ENCODE measurements around the gene ABCA7.

ABCA7 gene, protein sequence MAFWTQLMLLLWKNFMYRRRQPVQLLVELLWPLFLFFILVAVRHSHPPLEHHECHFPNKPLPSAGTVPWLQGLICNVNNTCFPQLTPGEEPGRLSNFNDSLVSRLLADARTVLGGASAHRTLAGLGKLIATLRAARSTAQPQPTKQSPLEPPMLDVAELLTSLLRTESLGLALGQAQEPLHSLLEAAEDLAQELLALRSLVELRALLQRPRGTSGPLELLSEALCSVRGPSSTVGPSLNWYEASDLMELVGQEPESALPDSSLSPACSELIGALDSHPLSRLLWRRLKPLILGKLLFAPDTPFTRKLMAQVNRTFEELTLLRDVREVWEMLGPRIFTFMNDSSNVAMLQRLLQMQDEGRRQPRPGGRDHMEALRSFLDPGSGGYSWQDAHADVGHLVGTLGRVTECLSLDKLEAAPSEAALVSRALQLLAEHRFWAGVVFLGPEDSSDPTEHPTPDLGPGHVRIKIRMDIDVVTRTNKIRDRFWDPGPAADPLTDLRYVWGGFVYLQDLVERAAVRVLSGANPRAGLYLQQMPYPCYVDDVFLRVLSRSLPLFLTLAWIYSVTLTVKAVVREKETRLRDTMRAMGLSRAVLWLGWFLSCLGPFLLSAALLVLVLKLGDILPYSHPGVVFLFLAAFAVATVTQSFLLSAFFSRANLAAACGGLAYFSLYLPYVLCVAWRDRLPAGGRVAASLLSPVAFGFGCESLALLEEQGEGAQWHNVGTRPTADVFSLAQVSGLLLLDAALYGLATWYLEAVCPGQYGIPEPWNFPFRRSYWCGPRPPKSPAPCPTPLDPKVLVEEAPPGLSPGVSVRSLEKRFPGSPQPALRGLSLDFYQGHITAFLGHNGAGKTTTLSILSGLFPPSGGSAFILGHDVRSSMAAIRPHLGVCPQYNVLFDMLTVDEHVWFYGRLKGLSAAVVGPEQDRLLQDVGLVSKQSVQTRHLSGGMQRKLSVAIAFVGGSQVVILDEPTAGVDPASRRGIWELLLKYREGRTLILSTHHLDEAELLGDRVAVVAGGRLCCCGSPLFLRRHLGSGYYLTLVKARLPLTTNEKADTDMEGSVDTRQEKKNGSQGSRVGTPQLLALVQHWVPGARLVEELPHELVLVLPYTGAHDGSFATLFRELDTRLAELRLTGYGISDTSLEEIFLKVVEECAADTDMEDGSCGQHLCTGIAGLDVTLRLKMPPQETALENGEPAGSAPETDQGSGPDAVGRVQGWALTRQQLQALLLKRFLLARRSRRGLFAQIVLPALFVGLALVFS (N-terminal part only)

DNA sequence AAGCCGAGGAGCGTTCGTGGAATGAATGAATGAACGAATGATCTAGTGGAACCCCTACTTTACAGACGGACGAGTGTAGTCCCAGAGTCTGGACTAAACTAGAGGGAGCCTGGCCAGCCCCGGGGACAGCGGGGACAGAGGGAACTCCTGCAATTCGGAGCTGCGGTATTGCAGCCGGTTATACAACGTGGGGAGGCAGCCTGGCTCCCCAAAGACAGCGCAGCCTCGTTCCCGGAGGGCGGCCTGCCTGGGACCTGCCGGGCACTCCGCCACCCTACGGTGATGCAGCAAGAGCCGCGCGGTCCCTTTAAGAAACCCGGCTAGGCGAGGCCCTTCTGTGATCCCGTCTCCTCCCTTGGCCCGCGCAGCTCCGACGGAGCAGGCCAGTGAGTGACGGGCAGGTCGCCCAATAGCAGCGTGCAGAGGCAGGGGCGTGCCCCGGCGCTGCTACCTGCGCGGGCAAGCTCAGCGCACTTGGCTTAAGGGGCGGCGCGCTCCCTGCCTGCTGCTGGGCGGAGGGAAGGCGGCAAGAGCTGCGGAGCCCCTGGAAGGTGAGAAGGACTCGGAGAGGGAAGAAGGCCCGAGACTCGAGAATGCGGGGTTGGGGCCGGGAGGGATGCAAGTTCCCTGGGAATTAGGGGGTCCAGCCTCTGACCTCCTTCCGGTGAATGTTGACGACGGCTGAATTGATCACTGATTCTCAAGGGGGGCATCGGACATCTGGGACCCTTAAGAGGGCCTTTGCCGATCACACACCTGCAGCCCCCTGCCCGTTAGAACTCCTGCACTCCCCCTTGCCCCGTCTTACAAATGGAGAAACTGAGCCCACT, at the start of gene ABCA7:
Gene ABCA7, plus strand, starts transcription at position 462 of the 830 bp plus-strand sequence. CDS start 1,255 bp downstream, outside the sequence.
- peak; percentile 95 for DNase-seq

DNA sequence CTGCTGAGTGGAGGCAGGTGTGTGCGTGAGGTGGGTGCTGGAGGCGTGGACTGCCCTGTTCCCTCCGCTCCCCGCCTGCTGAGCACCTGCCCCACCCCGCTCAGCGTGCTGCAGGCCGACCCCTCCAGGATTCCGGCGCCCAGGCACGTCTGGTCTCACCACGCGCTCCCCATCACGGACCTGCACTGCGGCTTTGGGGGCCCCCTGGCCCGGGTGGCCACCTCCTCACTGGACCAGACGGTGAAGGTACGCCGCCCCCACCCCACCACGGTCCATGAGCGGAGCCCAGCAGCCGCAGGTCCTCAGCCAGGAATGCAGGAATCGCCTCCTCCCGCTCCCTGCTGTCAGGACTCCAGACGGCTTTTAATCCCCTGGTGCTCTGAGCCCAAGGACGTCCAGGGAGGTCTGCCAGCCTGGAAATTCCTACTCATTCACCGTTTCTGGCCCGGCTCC, 49.8 kb upstream of the ABCA7 start:
- no peak for DNase-seq

DNA sequence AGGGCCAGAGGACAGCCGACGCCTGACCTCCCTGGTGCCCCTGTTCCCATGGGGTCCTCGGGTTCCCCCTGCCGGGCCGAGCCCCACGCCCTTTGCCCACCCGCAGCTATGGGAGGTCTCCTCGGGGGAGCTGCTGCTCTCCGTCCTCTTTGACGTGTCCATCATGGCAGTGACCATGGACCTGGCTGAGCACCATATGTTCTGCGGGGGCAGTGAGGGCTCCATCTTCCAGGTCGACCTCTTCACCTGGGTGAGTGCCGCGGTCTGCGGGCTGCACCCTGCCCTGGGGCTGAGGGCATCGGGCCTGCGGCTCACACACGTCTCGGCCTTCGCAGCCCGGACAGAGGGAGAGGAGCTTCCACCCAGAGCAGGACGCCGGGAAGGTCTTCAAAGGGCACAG, 49.2 kb upstream of the ABCA7 start:
- DNase-seq = no peak

DNA sequence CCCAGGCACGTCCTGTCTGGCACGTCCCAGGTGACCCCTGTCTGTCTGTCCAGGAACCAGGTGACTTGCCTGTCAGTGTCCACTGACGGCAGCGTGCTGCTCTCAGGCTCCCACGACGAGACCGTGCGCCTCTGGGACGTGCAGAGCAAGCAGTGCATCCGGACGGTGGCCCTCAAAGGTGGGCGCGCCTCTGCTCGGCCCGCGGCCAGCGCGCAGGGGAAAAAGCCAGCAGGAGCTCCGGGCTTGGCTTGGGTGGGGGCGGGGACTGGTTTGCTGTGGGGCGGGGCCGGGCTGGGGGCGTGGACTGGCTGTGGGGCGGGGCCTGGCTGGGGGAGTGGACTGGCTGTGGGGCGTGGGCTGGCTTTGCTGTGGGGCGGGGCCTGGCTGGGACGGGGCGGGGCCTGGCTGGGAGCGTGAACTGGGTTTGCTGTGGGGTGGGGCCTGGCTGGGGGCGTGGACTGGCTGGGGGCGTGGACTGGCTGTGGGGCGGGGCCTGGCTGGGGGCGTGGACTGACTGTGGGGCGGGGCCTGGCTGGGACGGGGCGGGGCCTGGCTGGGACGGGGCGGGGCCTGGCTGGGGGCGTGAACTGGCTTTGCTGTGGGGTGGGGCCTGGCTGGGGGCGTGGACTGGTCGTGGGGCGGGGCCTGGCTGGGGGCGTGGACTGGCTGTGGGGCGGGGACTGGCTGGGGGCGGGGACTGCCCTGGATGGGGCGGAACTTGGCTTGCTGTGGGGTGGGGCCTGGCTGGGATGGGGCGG, 48.6 kb upstream of the ABCA7 start:
- no peak for DNase-seq

DNA sequence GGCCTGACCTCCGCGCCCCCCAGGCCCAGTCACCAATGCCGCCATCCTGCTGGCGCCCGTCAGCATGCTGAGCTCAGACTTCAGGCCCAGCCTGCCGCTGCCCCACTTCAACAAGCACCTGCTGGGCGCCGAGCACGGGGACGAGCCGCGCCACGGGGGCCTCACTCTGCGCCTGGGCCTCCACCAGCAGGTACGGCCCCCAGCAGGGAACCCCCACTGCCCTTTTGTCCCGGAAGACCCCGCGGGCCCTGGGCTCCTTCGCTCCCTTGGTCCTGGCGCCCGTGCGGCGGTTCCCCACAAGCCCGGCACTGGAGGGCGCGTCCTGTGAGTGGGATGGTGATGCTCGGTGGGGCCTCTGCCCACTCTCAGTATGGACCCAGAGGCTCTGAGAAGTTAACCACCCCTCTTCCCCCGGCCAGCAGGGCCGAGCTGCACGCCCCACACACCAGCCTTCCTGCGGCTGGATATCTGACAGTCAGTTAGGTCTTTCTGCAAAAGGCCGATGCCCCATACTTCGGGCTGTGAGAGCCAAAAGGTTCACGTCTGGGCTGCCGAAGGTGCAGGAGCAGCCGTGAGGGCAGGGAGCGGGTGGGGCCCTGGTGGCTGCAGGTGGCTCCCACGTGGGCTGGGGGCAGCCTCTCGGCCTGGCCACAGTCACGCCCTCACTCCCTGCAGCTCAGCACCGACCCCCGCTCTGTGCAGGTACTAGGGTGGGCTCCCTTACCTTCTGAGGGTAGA, 47.8 kb upstream of the ABCA7 start:
- DNase-seq = no peak

DNA sequence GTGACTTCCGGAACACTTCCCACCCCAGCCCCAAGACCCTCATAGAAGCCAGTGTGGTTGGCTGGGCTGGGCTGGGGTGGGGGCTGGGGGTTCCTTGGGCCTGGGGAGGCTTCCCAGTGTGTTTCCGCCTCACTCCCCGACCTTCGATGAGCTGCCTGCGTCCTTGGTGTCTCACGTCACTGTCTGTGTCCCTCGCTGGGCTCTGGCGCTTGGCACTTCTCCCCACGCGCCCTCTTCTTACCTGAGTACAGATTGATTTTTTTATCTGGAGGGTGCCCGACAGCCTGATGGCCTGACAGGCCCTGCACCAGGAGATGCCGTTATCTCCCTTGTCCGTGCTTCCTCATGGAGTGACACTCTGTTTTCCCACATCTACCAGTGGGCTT, 47.2 kb upstream of the ABCA7 start:
- DNase-seq = no peak

DNA sequence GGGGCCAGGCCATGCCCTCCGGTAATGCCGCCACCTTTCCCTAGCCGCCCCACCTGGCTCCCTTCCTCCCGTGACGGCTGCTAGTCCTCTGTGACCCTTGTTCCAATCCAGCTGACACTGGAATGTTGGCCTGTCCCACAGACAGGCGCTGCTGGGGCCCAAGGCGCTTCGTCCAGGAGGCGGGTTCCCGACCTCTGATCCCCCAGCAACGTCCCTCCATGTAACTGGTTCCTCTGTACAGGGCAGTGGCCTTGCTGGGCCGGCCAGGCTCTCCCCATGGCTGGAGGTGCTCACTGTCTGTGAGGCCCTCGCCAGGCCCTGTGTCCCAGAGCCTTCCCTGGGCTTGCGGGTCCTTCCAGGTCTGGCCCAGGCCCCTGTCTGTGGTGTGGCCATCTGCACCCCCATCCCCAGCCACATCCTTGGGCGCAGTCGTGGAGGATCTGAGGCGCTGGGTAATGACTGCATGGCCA, 46.5 kb upstream of the ABCA7 start:
- DNase-seq = no peak

DNA sequence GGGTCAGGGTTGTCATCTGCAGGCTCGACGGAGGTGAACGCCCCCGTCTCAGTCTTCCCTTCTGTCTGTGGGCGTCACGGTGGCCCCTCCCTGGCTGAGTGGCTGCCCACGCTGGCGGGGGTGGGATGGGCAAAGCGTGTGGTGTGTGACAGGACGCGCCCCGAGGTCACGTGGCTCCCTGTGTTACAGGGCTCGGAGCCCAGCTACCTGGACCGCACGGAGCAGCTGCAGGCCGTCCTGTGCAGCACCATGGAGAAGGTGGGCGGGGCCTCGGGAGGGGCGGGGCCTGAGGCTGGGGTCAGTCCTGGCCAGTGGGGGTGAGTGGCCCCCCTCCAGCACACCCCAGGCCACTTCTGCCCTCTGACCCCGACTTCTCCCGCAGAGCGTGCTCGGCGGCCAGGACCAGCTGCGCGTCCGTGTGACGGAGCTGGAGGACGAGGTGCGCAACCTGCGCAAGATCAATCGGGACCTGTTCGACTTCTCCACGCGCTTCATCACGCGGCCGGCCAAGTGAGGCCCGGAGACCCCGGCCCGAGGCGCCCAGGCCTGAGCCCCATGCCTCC, 46.0 kb upstream of the ABCA7 start:
- DNase-seq = no peak

DNA sequence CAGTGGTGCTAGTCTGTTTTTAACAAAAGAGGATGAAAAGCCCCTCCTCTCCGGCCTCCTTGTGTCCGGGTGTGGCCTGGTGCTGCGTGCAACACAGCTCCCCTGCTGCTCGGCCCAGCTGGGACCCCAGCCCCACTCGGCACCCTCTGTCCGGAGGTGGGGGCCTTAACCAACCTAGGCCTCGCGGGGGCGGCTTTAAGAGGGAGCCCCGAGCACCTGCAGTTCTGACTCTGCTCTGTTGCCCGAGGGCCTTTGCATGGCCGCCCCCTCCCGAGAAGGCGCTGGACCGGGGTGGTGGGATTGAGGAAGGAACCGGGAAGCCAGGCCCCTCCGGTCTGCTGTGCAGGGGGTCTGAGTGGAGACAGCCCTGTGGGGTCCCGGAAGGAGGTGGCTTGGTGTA, 45.4 kb upstream of the ABCA7 start:
- no peak for DNase-seq

DNA sequence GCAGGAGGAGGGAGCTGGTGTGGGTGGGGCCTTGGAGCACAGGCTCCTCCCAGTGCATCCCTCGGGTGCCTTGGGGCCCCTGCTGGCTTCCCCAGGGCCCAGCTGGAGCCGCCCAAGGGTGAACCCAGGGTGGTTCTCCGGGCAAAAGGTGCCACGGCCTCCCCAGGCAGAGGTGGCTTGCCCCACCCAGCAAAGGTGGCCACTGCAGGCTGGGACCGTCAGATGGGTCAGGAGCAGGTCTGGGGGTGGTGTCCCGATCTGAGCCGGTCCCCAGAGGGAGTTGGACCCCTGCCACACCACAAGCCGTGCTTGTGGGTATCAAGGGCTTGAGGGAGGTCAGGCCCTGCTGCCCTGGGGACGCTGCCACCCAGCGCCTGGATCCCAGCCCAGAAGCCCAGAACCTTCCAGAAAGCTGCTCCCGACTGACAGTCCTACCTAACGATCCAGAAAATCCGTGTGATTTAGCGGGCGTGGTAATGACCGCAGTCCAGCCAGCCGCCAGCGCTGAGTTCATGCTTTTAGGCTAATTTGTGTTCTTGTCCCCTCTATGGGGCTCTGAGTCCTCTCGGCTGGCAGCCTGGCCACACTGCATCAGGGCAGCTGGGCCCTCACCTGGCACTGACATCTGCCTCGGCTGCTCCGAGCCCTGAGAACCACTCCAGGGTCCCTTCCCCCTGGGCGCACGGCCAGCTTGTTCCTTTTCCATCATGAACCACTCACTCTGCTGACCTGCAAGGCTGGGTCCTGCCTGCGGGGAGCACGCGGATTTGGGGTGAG, 44.7 kb upstream of the ABCA7 start:
- peak; percentile 76 for DNase-seq

DNA sequence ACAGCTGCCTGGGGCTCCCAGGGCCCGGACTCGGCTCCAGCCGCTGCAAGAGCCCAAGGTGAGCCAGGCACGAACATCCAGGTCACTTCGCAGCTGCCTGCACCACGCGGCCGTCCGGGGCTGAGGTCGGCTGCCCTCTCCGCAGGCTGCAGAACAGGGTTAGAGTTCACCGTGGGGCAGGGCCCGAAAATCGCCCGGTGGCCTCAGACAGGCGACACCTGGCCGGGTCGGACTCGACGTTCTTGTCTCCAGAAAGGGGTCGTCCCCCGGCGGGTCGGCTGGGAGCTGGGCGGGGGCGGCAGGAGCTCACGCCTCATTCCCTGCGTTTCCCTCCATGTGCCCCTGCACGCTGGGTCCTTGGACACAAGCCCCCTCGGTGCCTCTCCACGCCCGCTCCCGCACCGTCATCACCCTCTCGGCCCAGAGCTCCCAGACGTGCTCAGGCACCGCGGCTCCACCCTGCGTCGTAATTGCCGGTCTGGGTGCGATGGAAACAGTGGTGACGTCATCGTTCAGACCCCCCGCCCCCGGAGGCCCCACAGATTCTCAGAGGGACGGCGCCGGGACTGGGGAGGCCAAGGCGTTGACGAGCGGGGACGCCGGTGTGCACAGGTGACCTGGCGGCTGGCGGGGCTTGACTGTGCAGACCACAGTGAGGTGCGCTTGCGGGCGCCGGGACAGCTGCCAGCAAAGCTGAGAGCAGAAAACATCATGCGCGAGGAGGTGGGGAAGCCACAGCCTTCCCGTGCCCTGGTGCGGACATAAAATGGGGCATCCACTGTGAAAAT, 43.7 kb upstream of the ABCA7 start:
- DNase-seq = peak; percentile 77

DNA sequence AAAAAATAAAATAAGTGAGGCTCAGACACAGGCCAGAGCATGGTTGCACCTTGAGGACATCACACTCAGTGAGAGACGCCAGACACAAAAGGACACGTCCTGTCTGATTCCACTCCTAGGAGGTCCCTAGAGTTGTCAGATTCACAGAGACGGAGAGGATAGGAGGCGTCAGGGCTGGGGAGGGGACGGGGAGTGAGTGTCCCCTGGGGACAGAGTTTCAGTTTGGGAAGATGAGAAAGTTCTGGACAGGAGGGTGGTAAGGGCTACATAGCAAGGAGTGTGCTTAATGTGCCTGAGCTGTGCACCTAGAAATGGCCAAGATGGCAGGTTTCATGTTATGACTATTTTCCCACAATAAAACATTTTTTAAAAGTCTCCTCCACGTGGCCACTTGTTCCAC, 41.8 kb upstream of the ABCA7 start:
- DNase-seq = no peak

DNA sequence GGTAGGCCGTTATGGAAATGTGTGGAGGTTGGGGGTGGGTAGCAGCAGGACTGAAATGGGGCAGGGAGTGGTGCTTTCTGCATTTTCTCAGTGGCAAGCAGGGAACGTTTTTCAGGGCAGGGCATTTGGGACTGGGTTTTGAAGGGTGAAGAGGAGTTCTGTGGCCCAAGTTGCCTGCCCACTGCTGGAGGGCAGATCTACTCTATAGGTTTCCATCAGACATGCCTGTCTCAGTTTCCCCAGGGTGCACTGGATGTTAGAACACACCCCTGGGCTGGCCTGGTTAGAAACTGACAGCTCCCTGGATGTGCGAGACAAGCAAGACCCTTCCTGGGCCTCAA, 40.6 kb upstream of the ABCA7 start:
- no peak for DNase-seq

DNA sequence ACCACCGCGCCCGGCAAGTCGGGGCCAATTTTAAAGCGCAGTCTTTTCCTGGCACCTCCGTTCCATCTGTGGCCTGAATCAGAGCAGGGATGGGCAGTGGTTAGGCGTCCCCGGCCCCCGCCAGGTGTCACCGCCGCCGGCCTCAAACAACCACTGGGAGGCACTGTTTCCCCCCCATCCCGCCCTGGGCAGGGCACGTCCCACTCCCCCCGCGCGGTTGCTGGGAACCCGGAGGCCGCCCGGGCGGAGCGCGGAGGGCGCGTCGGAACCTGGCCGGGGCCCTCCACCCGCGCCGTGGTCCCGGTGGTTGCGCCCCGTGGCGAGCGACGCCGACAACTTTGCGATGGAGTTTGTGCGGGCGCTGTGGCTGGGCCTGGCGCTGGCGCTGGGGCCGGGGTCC, 39.8 kb upstream of the ABCA7 start, which contains the start of gene GRIN3B:
Gene GRIN3B, plus strand, starts transcription at position 325 of the 400 bp plus-strand sequence. Its CDS starts 19 bp downstream, at position 344.
- DNase-seq = no peak

DNA sequence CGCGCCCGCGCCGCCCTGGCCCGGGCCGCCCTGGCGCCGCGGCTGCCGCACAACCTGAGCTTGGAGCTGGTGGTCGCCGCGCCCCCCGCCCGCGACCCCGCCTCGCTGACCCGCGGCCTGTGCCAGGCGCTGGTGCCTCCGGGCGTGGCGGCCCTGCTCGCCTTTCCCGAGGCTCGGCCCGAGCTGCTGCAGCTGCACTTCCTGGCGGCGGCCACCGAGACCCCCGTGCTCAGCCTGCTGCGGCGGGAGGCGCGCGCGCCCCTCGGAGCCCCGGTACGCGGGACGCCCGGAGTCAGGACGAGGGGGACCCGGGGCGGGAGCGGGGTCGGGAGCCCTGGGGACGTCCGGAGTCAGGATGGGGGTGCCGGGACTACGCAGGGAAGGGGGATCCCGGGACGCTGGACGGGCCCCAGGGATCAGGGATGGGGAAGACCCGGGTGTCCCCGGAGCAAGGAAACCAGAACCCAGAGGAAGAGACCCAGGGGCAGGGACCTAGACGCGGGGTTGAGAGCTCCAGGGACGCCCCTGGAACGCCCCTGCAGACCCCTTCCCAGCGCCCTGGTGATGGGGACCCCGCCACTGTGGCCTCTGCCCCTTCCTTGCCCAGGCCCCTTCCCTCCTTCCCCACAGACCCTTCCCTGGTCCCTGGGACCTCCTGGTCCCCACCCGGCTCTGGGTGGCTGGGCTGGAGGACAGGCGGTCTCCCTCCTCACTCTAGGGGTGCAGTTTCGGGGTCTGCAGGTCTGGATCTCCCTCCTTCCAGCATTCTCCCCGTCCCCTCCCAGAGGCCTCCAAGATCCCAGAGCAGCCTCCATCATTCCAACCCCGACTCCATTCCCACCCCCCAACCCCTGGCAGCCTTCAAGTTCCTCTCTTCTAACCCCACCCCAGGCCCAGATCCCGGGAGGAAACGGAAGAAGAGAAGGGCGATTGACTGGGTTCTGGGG, 39.0 kb upstream of the ABCA7 start:
- no peak for DNase-seq

DNA sequence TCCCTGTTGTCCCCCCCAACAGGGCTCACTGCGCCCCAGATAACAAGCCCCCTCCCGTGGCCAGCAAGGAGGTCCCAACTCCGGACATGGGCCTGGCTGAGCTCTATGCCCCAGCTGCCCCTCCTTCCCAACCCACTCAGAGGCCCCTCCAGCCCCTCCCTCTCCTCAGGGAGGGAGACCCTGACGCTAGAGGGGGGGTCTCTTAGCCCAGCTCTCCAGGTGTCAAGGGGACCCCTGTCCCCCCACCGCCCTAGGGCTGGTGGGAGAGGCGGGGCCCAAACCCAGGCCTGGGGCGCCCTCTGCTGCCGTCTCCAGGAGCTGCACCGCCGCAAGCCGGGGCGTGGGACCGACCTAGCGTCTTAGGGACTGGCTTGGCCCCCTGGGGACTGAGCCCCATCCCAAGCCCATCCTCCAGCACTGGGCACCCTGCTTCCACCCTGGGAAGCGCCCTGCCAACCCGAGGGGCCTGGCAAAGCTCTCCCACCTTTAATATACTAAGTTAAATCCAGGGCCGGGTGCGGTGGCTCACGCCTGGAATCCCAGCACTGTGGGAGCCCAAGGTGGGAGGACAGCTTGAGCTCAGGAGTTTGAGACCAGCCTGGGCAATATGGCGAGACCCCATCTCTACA, 38.3 kb upstream of the ABCA7 start:
- no peak for DNase-seq

DNA sequence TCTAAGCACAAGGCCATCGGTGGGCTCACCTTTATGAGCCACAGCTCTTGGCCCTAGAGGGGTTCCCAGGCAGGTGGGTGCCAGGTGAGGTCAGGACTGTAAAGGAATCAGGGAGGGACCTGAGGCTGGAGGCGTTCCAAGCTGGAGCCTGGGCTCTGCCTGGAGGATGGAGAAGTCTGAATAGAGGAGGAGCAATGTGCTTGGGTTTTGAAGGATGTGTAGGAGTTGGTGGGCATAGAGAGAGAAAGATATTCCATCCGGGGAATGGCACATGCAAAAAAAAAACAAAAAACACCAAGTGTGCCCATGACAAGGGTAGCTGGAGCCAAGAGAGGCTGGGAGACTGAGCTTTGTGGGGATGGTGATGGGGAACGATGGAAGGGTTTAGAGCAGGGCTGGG, 37.3 kb upstream of the ABCA7 start:
- no peak for DNase-seq

All from NCI-H1105 (cell line).